Measurements from ENCODE around the gene LDLRAD3.
"Not testable (repeated sequence)": the region's sequence is repeated elsewhere in the genome, so short reads cannot be mapped to it uniquely, and the experiment has no call there.

LDLRAD3 gene

DNA sequence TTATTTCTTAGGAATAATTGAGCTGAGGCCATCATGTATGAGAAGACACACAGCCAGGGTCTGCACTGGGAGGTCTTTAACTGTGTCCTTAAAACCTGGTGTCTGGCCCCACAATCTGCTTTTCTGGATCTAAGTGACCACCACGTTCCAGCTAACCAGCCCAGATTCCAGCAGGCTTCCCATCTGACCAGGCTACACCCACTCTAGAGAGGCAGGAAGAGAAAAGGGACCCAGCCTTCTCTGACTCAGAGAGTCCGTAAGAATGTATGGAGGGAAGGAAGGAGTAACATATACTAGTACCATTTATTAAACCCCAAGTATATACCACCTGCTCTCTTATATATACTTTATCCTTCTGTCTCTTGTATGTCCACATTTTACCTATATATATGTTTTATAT is 80.1 kb downstream of the LDLRAD3 start:
- DNase-seq = no peak

GRCh38 chr11:36024716-36025115 is 80.9 kb downstream of the LDLRAD3 start:
- no peak for DNase-seq

DNA sequence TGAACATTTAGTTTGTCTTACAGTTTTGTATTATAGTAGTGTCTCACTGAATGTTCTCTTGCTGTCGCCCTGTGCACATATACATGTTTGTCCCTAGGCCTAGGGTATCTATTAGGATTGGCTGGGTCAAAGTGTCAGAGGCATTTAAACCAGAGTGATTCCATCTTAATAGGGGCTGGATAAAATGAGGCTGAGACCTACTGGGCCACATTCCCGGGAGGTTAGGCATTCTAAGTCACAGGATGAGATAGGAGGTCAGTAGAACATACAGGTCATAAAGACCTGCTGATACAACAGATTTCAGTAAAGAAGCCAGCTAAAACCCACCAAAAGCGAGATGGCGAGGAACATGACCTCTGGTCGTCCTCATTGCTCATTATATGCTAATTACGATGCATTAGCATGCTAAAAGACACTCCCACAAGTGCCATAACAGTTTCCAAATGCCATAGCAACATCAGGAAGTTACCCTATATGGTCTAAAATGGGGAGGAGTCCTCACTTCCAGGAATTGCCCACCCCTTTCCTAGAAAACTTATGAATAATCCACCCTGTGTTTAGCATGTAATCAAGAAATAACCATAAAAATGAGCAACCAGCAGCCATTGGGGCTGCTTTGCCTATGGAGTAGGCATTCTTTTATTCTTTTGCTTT is 82.6 kb downstream of the LDLRAD3 start:
- no peak for DNase-seq

DNA sequence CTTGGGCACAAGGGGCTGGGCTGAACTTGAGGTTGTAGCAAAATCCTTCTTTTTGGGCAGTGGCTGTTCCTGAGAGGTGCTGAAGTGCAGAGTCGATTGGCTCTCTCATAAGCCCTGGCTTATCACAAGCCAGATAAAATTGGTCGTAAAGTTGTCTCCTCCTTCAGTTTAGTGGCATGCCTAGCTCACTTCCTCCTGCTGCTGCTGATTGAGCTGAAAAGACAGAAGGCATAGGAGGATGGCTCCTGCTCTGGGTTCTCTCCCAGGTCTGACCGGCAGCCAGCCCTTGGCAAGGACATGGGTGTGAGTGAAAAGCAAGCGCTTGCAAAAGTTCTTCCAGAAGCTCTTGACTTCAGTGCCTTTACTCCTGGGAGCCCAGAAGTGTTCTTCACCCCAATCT is 83.9 kb downstream of the LDLRAD3 start:
- DNase-seq = no peak

GRCh38 chr11:36029616-36030015 is 85.8 kb downstream of the LDLRAD3 start:
- no peak for DNase-seq

GRCh38 chr11:36030731-36031281 is 86.9 kb downstream of the LDLRAD3 start:
- DNase-seq = no peak

GRCh38 chr11:36033082-36033751 is 89.4 kb downstream of the LDLRAD3 start:
- DNase-seq = no peak

DNA sequence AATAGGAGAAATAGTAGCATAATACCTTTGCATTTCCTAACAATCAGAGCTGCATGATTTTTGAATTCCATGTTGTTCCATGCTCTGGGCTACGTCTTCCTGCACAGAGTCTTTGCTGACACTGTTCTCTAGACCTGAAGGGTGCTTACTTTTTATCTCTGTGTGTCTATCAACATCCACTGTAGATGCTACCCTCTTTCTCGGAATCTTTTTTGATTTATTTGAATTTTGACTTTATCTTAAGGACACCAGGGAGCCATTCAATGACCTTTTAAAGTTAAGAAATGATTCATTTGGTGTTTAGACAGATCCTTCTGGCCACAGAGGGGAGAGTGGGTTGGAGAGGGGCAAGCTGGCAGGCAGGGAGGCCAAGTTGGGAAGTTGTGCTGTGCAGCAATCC is 90.1 kb downstream of the LDLRAD3 start:
- no peak for DNase-seq

GRCh38 chr11:36034551-36035331 is 90.9 kb downstream of the LDLRAD3 start:
- no peak for DNase-seq

GRCh38 chr11:36035454-36035853 is 91.6 kb downstream of the LDLRAD3 start:
- DNase-seq = no peak

GRCh38 chr11:36035999-36036398 is 92.1 kb downstream of the LDLRAD3 start:
- no peak for DNase-seq

DNA sequence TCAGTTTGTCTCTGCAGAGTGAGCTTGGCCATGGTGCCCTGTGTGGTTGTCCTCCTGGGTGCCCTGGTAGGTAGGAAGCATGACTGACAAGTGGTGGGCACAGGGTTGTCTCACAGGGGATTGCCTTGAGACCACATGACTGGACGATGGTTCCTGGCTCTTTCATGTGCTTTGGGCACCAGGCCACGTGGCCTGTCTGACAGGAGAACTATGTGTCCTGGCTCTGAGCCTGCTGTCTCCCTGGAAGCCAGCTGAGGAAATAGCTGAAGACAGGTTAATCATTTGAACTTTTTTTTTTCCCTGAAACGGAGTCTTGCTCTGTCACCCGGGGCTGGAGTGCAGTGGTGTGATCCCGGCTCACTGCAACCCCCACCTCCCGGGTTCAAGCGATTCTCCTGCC is 93.2 kb downstream of the LDLRAD3 start:
- DNase-seq = no peak

- no peak for DNase-seq
These were observed 94.7 kb downstream of the LDLRAD3 start for GRCh38 chr11:36038541-36038940.

GRCh38 chr11:36039471-36039870 is 95.6 kb downstream of the LDLRAD3 start:
- DNase-seq = no peak

DNA sequence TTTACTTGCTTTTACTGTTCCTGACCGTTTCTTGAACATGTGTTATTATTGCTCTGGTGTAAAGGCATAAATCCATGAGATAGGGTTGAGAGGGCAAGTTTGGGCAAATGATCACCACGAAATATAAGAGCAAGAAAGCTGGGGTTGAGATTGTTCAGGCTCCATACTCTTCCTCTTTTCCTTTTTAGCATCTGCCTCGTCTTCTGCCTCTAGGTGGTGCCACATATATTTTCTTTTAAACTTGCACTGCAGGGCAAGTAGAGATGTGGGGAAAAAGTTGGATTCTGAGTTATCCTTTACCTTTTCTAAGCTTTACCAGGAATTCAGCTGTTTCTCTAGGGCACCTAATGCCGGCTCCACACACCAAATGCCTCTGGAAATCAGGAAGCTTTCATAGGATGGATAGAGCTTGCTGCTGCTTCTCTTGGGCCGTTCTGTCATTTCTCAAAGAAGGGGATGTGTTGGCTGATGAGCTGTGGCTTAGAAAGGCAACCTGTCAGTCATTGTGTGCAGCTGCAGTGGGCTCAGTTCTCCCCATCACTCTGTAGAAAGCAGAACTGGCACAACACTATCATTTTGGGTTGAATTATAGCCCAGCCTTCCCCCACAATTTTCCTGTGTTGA is 98.2 kb downstream of the LDLRAD3 start:
- DNase-seq = no peak

DNA sequence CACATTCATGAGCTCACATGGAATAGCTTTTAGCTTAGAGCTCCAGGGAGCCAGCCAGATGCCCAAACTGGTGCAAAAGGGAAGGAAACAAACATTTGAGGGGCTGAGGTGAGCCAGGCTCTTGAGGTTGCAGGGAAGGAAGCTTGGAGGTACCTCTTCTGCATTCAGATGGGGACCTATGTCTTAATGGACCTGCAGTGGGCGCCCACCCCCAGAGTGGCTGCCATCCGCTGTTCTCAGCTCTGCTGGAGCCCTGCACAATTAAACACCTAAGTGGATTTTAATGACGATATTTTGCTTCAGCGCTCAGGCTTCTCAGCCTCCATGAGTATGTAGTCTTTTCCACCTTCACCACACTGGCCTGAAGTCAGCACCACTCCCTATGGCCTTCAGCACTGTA is 100.8 kb downstream of the LDLRAD3 start:
- DNase-seq = no peak

- not testable (repeated sequence) for DNase-seq
These were observed 102.1 kb downstream of the LDLRAD3 start for GRCh38 chr11:36045945-36046344.

GRCh38 chr11:36046932-36047331 is 103.1 kb downstream of the LDLRAD3 start:
- no peak for DNase-seq

DNA sequence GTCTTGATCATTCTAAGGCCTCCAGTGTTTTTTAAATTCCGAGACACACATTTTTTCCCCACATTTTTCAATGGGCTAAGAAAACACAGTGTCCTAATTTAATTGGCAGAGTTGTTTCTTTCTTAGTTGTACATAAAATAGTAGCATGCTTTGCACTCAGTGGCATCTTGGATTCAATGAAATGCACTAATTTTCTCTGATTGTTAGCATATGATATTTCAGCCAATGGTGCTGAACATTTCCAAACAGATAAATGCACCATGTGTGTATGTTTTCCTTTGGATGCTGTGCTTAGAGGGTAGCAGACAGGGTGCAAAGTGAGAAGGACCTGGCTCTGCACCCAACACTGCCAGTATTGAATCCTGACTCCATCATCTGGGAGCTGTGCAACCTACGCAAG is 103.5 kb downstream of the LDLRAD3 start:
- DNase-seq = no peak

- DNase-seq = no peak
These were observed 104.8 kb downstream of the LDLRAD3 start for GRCh38 chr11:36048496-36049247.

DNA sequence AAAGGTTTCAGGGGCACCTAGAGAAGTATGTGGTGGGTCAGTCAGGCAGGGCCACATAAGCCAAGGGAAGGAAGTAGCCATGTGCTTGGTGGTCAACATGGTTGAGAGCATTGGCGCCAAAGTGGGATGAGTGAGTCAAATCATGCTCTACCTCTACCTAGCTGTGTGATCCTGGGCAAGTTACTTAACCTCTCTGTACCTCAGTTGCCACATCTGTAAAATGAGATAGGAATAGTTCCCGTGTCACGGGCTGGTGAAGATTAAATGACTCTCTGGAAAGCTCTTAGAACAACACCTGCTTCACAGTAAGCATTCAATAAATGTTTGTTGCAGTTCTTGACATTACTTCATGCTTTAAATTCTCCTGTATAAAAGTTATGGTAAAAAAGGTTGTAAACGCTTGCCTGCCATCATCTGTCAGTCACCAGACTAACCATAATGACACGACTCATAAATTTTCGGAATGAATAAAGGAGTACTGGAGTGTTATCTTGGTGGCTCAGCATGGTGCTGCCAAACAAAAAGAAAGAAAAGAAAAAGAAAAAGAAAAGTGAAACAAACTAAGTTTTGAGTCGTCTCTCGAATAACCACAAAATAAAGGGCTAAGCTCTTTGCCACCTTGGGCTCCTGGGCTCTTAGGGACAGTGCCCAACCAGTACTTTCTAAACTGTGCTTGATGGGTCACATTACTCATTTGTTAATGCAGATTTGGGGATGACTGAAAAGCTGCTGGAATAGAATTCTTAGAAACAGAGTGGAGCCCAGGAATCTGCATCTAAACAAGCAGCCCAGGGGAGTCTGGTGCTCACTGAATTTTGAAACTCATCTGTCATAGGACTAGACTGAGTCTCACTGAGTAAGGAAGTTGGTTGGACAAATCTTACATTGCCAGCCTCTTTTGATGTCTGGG is 107.6 kb downstream of the LDLRAD3 start:
- DNase-seq = no peak

Measured in NCI-H1930 (cell line).